ENCODE results near the gene AKAP6.
A peak's percentile ranks its signal among the peaks of the same experiment; 100 is the strongest.

AKAP6 gene

GRCh38 chr14:32682214-32682613, 353.1 kb downstream of the AKAP6 start:
- DNase-seq: no peak

GRCh38 chr14:32683679-32684078, 354.6 kb downstream of the AKAP6 start:
- DNase-seq: no peak

- no peak for DNase-seq
Observed at GRCh38 chr14:32688941-32689340, 359.8 kb downstream of the AKAP6 start.

- no peak for DNase-seq
Observed at GRCh38 chr14:32692441-32692840, 363.3 kb downstream of the AKAP6 start.

- DNase-seq: no peak
Observed at GRCh38 chr14:32693114-32693513, 364.0 kb downstream of the AKAP6 start.

GRCh38 chr14:32694795-32695449, 365.8 kb downstream of the AKAP6 start:
- DNase-seq: no peak

GRCh38 chr14:32696325-32697091, 367.4 kb downstream of the AKAP6 start:
- DNase-seq: no peak

GRCh38 chr14:32697114-32697513, 368.0 kb downstream of the AKAP6 start:
- DNase-seq: no peak

GRCh38 chr14:32697704-32698103, 368.6 kb downstream of the AKAP6 start:
- DNase-seq: no peak

GRCh38 chr14:32698831-32699230, 369.7 kb downstream of the AKAP6 start:
- no peak for DNase-seq

- DNase-seq: no peak
Observed at GRCh38 chr14:32701475-32701874, 372.4 kb downstream of the AKAP6 start.

- no peak for DNase-seq
Observed at GRCh38 chr14:32702088-32702487, 373.0 kb downstream of the AKAP6 start.

GRCh38 chr14:32702562-32702961, 373.5 kb downstream of the AKAP6 start:
- peak; percentile 14 for DNase-seq

- no peak for DNase-seq
Observed at GRCh38 chr14:32703183-32703621, 374.1 kb downstream of the AKAP6 start.

- no peak for DNase-seq
Observed at GRCh38 chr14:32706721-32707519, 377.8 kb downstream of the AKAP6 start.

- no peak for DNase-seq
Observed at GRCh38 chr14:32707742-32708500, 378.8 kb downstream of the AKAP6 start.

GRCh38 chr14:32709027-32709426, 379.9 kb downstream of the AKAP6 start:
- DNase-seq: no peak

- DNase-seq: no peak
Observed at GRCh38 chr14:32710231-32710671, 381.2 kb downstream of the AKAP6 start.

GRCh38 chr14:32710731-32711680, 381.9 kb downstream of the AKAP6 start:
- no peak for DNase-seq

GRCh38 chr14:32713856-32714255, 384.8 kb downstream of the AKAP6 start:
- DNase-seq: no peak

- no peak for DNase-seq
Observed at GRCh38 chr14:32719601-32720000, 390.5 kb downstream of the AKAP6 start.

- no peak for DNase-seq
Observed at GRCh38 chr14:32720927-32721326, 391.8 kb downstream of the AKAP6 start.

All from stimulated activated CD4-positive, alpha-beta T cell treated with anti-CD3 and anti-CD28 coated beads, Interleukin-4, amount 100 ng/mL, for 1 hour (primary cell).